Retinal pigment epithelial cell (primary cell): ENCODE results near the gene HSD17B12.

Experiments used
- DNase-seq: peaks from one replicate; pipeline ENCODE4 v3.0.0-alpha.2; 2010; ENCODE audit warnings: low read depth
- H3K4me3 ChIP-seq: 2 replicates; pipeline ENCODE4 v1.5.1; 2011; ENCODE audit warnings: mild to moderate bottlenecking, low read length, control low read depth, moderate library complexity
- CTCF ChIP-seq: conservative IDR thresholded peaks from 2 replicates; pipeline ENCODE4 v1.5.1; 2011; ENCODE audit warnings: low read depth, low read length, control low read depth, inconsistent platforms

HSD17B12 gene

GRCh38 chr11:43812471-43812870 lies 131.9 kb downstream of the HSD17B12 start:
- no peak overlapping the region for H3K4me3 ChIP-seq
- TF ChIP-seq CTCF, result no peak
- DNase-seq, result no peak

GRCh38 chr11:43818220-43818619 lies 137.7 kb downstream of the HSD17B12 start:
- DNase-seq, result no peak
- H3K4me3 ChIP-seq, result no peak overlapping the region
- TF ChIP-seq CTCF, result no peak

- no peak for DNase-seq
- no peak for TF ChIP-seq CTCF
- H3K4me3 ChIP-seq, result no peak overlapping the region
These were observed 139.4 kb downstream of the HSD17B12 start for GRCh38 chr11:43819926-43820325.

- H3K4me3 ChIP-seq, result no peak overlapping the region
- TF ChIP-seq CTCF, result no peak
- no peak for DNase-seq
These were observed 142.8 kb downstream of the HSD17B12 start for GRCh38 chr11:43823316-43823715.

- DNase-seq, result no peak
- no peak for TF ChIP-seq CTCF
- H3K4me3 ChIP-seq, result no peak overlapping the region
These were observed 143.3 kb downstream of the HSD17B12 start for GRCh38 chr11:43823851-43824250.

- no peak for DNase-seq
- peak; percentile 83 for TF ChIP-seq CTCF
These were observed 144.8 kb downstream of the HSD17B12 start for GRCh38 chr11:43825217-43825816.

DNA sequence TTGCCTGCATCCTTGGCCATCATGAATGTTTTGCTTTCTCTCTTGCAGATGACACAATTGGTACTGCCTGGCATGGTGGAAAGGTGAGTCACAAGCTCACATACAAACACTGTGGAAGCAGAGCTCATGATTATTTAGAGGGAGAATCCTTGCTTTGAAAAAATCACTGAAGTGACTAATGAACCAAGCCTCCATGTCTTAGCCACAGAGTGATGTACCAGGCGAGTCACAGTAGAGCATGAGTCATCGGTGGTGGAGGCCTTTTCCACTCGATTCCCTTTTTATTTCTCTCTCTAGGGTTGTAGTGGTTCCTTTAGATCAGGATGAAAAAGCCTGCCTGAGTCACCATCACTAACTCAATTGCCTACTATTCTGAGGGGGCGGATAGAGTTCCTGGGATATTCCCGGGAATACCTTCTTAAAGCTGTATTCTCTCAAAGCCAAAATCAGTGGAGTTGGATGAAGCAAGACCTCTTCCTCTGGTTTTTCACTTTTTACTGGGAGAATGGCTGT lies 150.4 kb downstream of the HSD17B12 start:
- DNase-seq, result peak; percentile 99
- TF ChIP-seq CTCF, result no peak
- H3K4me3 ChIP-seq, result no peak overlapping the region

More at GRCh38 chr11:43825217-43825816, 144.8 kb downstream of the HSD17B12 start:
- no peak overlapping the region for H3K4me3 ChIP-seq
